A549 (cell line): ENCODE results near the gene RNF217.

Experiments
- POLR2A ChIP-seq: IDR thresholded peaks from 2 replicates; pipeline ENCODE4 v1.6.1; 2012; ENCODE audit warnings: mild to moderate bottlenecking, low read length
- TF ChIP-seq, protein P1 (sequence below): fragments of >200 bp; sonication (Bioruptor Twin); formaldehyde crosslinking; IDR thresholded peaks from 3 replicates; pipeline ENCODE4 v1.5.1; 2016

DNA sequence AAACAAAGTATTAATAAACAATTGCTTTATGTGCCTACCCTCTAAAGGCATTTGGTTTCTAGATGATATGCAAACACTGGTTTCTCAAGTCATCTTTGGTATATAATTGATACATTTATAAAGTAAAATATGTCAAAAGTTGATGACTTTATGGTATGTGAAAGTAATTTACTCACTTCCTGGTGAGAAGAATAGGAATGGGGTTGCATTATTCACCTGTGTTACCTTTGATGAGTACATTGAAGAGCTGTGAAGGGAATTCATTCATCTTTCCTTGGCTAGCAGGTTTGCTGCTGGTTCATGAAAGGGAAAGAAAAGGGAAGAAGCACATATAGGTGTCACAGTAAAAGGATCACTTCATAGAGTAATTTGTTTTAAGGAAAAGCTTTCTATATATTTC lies 20.4 kb downstream of the RNF217 start:
- no peak for TF ChIP-seq POLR2A
- TF ChIP-seq, protein P1, sequence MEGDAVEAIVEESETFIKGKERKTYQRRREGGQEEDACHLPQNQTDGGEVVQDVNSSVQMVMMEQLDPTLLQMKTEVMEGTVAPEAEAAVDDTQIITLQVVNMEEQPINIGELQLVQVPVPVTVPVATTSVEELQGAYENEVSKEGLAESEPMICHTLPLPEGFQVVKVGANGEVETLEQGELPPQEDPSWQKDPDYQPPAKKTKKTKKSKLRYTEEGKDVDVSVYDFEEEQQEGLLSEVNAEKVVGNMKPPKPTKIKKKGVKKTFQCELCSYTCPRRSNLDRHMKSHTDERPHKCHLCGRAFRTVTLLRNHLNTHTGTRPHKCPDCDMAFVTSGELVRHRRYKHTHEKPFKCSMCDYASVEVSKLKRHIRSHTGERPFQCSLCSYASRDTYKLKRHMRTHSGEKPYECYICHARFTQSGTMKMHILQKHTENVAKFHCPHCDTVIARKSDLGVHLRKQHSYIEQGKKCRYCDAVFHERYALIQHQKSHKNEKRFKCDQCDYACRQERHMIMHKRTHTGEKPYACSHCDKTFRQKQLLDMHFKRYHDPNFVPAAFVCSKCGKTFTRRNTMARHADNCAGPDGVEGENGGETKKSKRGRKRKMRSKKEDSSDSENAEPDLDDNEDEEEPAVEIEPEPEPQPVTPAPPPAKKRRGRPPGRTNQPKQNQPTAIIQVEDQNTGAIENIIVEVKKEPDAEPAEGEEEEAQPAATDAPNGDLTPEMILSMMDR: no peak
